Activated naive CD8-positive, alpha-beta T cell (primary cell): Measurements from ENCODE around the gene VWA3A.
"Not testable (repeated sequence)": the region's sequence is repeated elsewhere in the genome, so short reads cannot be mapped to it uniquely, and the experiment has no call there.

Source experiments
- H3K27ac Mint-ChIP-seq: one replicate; pipeline ENCODE4 v1.8.0; 2021; ENCODE audit warnings: mixed read lengths
- H3K27me3 Mint-ChIP-seq: one replicate; pipeline ENCODE4 v1.8.0; 2021; ENCODE audit warnings: mixed read lengths
- H3K36me3 Mint-ChIP-seq: one replicate; pipeline ENCODE4 v1.8.0; 2021; ENCODE audit warnings: mixed read lengths
- H3K4me1 Mint-ChIP-seq: one replicate; pipeline ENCODE4 v1.8.0; 2021; ENCODE audit warnings: low read depth, mixed read lengths
- H3K4me3 Mint-ChIP-seq: one replicate; pipeline ENCODE4 v1.8.0; 2021; ENCODE audit warnings: mild to moderate bottlenecking, mixed read lengths
- H3K9me3 Mint-ChIP-seq: one replicate; pipeline ENCODE4 v1.8.0; 2021; ENCODE audit warnings: low read depth, mixed read lengths

VWA3A gene

DNA sequence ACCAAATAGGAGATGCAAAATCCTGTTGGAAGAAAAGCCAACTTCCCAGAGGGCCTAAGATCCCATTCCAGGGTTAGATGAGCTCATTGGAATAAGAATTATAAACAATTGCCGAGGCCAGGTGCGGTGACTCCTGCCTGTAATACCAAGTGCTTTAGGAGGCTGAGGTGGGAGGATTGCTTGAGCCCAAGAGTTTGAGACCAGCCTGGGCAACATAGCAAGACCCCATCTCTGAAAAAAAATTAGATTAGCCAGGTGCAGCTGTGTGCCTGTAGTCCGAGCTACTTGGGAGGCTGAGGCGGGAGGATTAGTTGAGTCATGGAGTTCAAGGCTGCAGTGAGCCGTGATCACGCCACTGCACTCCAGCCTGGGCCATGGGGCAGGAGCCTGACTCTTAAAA lies 52.2 kb downstream of the VWA3A start:
- H3K27ac Mint-ChIP-seq, result no peak overlapping the region
- H3K4me3 Mint-ChIP-seq, result no peak overlapping the region
- H3K27me3 Mint-ChIP-seq, result peaks cover 1% of the 10 kb centered on the region
- no peaks in the 10 kb centered on the region for H3K4me1 Mint-ChIP-seq
- H3K9me3 Mint-ChIP-seq, result no peaks in the 10 kb centered on the region
- H3K36me3 Mint-ChIP-seq, result no peaks in the 10 kb centered on the region

DNA sequence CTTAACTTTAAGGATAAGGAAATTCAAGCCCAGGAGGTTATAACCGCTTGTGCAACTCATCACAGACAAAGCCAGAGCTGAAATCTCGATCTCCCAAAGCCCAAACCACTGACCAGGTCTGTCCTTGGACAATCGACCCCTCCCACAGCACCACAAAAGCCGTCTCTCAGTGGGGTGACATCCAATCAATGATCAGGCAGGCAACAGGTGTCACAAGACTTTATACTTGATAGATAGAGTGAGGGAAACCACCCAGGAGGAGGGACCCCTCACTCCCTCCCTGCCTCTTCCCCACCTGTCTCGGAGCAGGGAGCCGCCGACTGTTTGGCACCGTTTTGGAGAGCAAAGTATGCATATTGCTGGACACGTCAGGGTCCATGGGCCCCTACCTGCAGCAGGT lies 55.5 kb downstream of the VWA3A start:
- Mint-ChIP-seq H3K4me3 (no peak overlapping the region), H3K9me3 (no peaks in the 10 kb centered on the region), H3K4me1 (no peaks in the 10 kb centered on the region), H3K36me3 (no peaks in the 10 kb centered on the region), H3K27me3 (no peaks in the 10 kb centered on the region), H3K27ac (no peak overlapping the region)

DNA sequence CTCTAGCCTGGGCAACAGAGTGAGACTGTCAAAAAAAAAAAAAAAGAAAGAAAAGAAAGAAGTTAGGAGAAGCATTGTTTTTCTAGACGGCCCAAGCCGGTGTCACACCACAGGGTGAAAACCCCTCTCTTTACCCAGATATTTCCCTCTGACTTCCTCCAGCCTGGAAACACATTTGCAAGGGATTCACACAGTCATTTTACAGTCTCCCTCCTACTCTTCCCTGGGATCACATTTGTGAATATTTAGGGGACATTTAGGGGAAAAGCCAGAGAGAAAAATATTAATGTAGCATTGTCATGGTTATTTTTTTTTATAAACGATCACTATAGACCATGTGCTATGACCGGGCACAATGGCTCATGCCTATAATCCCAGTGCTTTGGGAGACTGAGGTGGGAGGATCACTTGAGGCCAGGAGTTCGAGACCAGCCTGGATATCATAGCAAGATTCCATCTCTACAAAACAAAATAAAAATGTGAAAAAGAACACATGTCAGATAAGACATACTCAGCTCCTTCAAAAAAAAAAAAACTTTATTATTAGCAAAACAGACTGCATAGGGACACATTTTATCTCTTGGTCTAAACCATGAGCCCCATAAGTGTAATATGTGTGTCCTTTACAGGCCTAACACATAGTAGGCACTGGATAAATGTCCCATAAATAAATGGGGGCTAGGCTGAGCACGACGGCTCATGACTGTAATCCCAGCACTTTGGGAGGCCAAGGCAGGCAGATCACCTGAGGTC lies 59.1 kb downstream of the VWA3A start:
- Mint-ChIP-seq H3K36me3 (no peaks in the 10 kb centered on the region), H3K27me3 (no peaks in the 10 kb centered on the region), H3K4me1 (no peaks in the 10 kb centered on the region), H3K27ac (no peak overlapping the region), H3K9me3 (no peaks in the 10 kb centered on the region), H3K4me3 (no peak overlapping the region)

DNA sequence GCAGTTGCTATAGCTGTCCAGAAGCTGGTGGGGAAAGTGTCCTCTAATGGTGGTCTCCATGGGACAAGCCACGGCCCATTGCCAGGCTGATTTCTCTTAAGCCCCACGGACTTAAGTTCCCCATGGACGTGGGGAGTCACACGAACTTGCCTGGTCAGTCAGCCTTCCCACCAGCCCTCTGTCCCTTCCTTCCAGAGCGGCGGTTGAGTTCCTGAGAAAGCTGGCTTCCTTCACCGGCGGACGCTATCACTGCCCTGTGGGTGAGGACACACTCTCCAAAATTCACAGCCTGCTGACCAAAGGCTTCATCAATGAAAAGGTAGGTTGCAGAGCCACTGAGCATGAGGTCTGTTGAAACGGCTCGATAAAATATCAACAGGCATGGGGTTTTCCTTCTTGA lies 60.0 kb downstream of the VWA3A start:
- no peak overlapping the region for H3K4me3 Mint-ChIP-seq
- H3K4me1 Mint-ChIP-seq, result no peaks in the 10 kb centered on the region
- H3K36me3 Mint-ChIP-seq, result no peaks in the 10 kb centered on the region
- no peak overlapping the region for H3K27ac Mint-ChIP-seq
- H3K27me3 Mint-ChIP-seq, result no peaks in the 10 kb centered on the region
- H3K9me3 Mint-ChIP-seq, result no peaks in the 10 kb centered on the region

DNA sequence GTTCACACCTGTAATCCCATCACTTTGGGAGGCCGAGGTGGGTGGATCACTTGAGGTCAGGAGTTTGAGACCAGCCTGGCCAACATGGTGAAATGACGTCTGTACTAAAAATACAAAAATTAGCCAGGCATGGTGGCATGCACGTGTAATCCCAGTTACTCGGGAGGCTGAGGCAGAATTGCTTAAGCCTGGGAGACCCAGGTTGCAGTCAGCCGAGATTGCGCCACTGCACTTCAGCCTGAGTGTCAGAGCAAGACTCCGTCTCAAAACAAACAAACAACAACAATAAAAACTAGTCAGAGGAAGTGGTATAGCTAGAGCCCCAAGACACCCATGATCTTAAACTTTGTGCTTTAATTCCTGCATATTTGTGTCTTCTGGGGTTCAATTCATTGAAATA lies 60.7 kb downstream of the VWA3A start:
- not testable (repeated sequence) for H3K4me3 Mint-ChIP-seq, H3K27ac Mint-ChIP-seq, H3K27me3 Mint-ChIP-seq, H3K4me1 Mint-ChIP-seq, H3K36me3 Mint-ChIP-seq, H3K9me3 Mint-ChIP-seq

DNA sequence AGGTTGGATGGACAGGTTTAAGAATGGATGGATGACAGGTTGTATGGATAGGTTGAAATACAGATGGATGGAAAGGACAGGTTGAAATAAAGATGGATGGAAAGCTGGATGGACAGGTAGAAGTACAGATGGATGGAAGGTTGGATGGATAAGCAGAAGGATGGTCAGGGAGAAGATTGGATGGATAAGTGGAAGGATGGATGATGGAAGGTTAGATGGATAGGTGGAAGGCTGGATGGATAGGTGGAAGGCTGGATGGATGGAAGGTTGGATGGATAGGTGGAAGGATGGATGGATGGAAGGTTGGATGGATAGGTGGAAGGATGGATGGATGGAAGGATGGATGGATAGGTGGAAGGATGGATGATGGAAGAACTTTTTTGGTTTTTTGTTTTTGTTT lies 69.1 kb downstream of the VWA3A start:
- Mint-ChIP-seq H3K36me3 (no peaks in the 10 kb centered on the region), H3K27me3 (peaks cover 8% of the 10 kb centered on the region), H3K27ac (no peak overlapping the region), H3K4me1 (peaks cover 4% of the 10 kb centered on the region), H3K9me3 (no peaks in the 10 kb centered on the region), H3K4me3 (peak overlapping the region; percentile 14)

DNA sequence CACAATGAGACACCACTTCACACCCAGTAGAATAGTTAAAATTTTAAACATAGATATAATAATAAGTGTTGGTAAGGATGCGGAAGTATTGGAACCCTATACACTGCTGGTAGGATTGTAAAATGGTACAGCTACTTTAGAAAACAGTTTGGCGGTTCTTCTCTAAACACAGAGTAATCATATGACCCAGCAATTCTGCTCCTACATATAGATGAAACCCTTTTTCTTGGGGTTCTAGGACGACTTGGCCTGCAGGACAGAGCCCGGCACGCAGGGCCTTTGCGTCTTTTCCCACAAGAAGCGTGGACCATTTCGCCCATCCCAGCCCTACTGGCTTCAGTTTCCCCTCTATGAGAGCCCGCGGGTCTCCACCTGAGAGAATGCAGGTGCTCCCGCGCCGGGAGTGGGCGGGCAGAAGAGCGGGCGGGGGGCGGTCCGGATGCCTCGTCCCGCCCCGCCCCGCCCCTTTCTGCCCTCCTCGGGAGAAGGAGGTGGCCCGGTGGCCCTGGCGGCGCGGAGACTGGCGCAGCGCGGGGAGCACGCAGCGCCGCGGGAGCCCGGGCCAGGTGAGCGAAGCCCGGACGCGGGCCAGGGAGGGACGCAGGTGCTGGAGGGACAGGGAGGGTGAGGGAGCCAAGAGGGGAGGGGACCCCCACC lies 69.8 kb downstream of the VWA3A start, which contains the start of gene SDR42E2:
TSS of gene SDR42E2 (plus strand) at position 508 of the 657 bp plus-strand sequence. CDS start 3,077 bp downstream, outside the sequence.
- Mint-ChIP-seq H3K27ac (no peak within 1 kb of the TSS), H3K4me1 (peaks cover 4% of the 10 kb centered on the region), H3K27me3 (peaks cover 8% of the 10 kb centered on the region), H3K36me3 (no peaks in the 10 kb centered on the region), H3K4me3 (peak within 1 kb of the TSS; percentile 40), H3K9me3 (no peaks in the 10 kb centered on the region)

DNA sequence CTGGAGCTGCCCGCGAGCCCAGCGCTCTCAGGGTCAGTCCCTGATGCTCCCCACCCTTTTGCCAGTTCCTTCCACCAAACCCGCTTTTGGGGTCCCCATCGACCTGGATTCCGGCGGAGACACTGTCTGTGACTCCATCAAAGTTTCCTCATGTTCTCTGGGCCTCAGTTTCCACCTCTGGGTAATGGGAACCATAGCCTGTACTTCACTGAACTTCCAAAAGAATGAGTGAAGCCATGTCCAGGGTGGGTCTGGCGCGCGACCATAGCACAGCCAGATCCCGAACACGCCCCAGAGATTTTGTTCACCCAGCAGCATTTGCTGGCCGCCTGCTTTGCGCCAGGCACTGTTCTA lies 70.3 kb downstream of the VWA3A start:
- no peaks in the 10 kb centered on the region for H3K9me3 Mint-ChIP-seq
- peak overlapping the region; percentile 32 for H3K4me3 Mint-ChIP-seq
- no peaks in the 10 kb centered on the region for H3K36me3 Mint-ChIP-seq
- no peak overlapping the region for H3K27ac Mint-ChIP-seq
- H3K4me1 Mint-ChIP-seq, result peaks cover 4% of the 10 kb centered on the region
- peaks cover 8% of the 10 kb centered on the region for H3K27me3 Mint-ChIP-seq

DNA sequence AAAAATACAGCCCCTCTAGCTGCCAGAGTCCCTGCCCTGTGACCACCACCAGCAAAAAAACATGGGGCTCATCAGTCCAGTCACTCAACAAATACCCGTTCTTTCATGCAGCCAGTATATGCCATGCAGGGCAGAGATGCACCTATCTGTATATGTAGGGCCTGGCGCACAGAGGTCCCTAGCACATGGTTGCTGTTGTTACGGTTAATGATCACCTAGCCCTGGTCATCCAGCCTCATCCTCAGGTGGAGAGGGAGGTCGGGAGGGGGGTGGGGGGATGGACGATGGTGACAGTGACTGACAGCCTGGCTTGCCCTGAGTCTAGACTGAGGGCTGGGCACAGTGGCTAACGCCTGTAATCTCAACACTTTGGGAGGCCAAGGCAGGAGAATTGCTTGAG lies 71.5 kb downstream of the VWA3A start:
- H3K27ac Mint-ChIP-seq, result no peak overlapping the region
- H3K36me3 Mint-ChIP-seq, result no peaks in the 10 kb centered on the region
- peaks cover 7% of the 10 kb centered on the region for H3K27me3 Mint-ChIP-seq
- H3K9me3 Mint-ChIP-seq, result no peaks in the 10 kb centered on the region
- H3K4me3 Mint-ChIP-seq, result no peak overlapping the region
- H3K4me1 Mint-ChIP-seq, result peaks cover 4% of the 10 kb centered on the region

DNA sequence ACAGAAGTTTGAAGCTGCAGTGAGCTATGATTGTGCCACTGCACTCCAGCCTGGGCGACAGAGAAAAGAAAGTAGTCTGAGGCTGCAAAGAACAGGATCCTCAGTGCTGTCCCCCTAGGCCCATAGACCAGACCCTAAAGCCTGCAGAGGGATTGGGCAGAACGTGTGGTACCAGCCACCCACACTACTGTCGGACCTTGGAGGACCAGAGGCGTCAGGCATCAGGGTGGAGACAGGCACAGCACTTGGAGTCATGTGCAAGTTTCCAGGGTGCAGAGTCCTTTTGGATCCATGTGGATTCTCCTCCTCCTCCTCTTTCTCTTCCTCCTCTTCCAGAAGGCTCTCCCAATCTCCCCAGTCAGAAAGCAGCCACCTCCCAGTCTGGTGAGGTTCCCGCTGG lies 72.1 kb downstream of the VWA3A start:
- Mint-ChIP-seq H3K9me3 (no peaks in the 10 kb centered on the region), H3K27ac (no peak overlapping the region), H3K27me3 (peaks cover 5% of the 10 kb centered on the region), H3K4me3 (no peak overlapping the region), H3K4me1 (peaks cover 4% of the 10 kb centered on the region), H3K36me3 (no peaks in the 10 kb centered on the region)

DNA sequence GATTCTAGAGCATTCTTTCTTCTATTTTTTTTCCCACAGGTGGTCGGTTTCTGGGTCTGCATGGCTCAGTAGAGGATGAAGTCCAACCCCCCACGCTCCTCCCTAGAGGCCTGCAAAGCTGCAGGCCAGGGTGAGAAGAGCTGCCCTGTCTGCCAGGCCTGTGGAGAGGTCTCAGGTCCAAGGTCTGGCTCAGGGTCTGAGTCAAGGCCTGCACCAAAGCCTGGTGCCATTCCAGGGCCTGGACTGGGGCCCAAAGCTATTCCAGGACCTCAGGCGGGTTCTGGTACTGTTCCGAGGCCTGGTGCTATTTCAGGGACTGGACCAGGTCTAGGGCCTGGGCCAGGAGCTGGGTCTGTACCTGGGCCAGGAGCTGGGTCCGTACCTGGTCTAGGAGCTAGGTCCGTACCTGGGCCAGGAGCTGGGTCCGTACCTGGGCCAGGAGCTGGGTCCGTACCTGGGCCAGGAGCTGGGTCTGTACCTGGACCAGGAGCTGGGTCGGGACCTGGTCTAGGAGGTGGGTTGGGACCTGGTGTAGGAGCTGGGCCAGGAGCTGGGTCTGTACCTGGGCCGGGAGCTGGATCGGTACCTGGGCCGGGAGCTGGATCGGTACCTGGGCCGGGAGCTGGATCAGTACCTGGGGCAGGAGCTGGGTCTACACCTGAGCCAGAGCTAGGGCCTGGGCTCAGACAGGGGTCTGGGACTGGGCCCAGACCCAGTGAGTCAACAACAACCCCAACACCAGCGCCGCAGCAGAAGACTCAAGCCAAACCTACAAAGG lies 73.4 kb downstream of the VWA3A start:
- Mint-ChIP-seq H3K9me3 (no peaks in the 10 kb centered on the region), H3K27me3 (peaks cover 5% of the 10 kb centered on the region), H3K36me3 (no peaks in the 10 kb centered on the region), H3K4me1 (peaks cover 4% of the 10 kb centered on the region), H3K4me3 (no peak overlapping the region), H3K27ac (no peak overlapping the region)

DNA sequence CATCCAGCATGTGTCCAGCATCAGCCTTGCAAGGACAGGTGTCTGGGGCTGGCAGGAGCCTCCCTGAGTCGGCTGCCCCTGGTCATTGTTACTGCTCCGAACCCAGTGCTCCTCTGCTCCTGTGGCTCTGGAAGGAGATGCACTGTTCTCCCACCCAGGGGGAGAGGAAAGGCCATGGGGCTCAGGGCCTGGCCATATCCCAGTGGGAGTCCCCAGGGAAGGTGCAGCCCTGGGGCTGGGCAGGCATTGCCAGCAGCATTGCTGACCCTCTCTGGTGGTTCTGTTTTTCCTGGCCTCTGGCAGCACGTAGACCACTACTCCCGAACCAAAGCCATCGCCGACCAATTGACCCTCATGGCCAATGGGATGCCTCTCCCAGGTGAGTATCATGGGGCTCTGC lies 79.6 kb downstream of the VWA3A start:
- H3K4me1 Mint-ChIP-seq, result no peaks in the 10 kb centered on the region
- H3K36me3 Mint-ChIP-seq, result no peaks in the 10 kb centered on the region
- no peak overlapping the region for H3K27ac Mint-ChIP-seq
- H3K27me3 Mint-ChIP-seq, result no peaks in the 10 kb centered on the region
- no peak overlapping the region for H3K4me3 Mint-ChIP-seq
- H3K9me3 Mint-ChIP-seq, result no peaks in the 10 kb centered on the region

DNA sequence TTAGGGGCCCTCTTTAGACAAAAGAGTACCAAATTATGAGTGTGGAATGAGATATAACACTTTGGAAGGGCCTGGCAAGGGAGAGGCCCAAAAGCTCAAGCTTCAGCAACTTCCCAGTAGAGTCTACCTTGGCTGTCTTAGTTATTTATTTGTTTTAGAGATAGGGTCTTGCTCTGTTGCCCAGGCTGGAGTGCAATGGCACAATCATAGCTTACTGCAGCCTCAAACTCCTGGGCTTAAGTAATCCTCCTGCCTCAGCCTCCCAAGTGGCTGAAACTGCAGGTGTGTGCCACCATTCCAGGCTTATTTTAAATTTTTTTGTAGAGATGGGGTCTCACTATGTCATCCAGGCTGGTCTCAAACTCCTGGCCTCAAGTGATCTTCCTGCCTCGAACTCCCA lies 80.3 kb downstream of the VWA3A start:
- H3K27me3 Mint-ChIP-seq, H3K4me1 Mint-ChIP-seq, H3K4me3 Mint-ChIP-seq, H3K36me3 Mint-ChIP-seq, H3K27ac Mint-ChIP-seq, H3K9me3 Mint-ChIP-seq: not testable (repeated sequence)

DNA sequence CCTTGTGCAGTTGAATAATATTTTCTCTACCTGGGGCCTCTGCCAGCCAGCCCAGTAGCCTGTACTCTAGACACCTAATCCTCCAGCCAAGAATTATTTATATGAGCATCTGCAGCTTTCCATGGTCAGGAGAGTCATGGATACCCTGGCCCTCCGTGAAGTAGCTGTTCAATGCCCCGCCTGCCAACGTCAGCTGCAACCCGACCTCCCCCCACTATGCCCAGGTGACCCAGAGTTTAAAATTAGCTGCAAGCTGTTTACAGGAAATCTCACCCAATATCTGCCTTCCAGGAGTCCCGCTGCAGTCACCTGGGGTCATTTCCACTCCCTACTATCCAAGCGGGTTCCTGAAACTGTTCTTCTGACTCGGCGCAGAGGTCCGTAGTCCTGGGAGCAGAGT lies 82.3 kb downstream of the VWA3A start:
- Mint-ChIP-seq H3K27ac (no peak overlapping the region), H3K4me1 (no peaks in the 10 kb centered on the region), H3K9me3 (no peaks in the 10 kb centered on the region), H3K4me3 (no peak overlapping the region), H3K36me3 (no peaks in the 10 kb centered on the region), H3K27me3 (no peaks in the 10 kb centered on the region)
